ENCODE results near the gene TGFA. TPM values are rescaled to one million over a fixed set of nuclear protein-coding genes. Genes with fewer than 3 reads are reported as not detected.

TGFA gene
- total and polyA plus RNA-seq, 4 donors: 1.1 to 2.9 (median 1.7) TPM

DNA sequence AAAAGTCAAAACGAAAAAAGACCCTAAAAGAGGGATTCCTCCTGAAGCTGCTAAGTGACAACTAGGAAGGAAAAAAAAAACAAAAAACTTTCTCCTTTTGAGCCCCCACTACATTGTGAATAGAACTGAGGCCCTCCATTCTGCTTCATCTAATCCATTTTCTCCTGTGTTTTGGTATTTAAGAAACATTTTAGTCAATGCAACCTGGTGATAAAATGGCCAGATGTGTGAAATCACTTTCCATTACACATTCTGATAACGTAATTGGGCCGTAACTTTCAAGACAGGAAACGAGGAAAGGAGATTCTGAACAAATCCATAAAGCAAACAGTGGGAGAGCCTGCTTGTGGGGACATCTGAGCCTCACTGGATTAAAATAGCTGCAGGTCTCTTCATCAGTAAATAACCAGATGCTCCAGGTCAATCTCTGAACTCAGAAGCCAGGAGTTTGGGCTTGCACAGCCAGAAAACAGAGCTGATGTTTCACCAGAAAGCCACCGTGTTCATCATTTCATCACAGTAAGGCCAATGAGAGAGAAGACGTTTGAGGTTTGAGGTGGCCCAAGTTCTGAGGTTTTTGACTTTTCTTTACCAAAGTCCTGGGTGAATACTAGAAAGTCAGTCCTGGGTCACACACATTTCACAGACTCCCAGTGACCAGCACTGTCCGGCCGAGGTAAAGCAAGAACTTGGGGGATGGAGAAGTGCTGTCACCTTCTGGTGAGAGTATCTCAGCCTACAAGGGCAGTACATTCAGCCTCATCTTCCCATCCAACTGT, 47.8 kb downstream of the TGFA start:
- no peaks in the 10 kb centered on the region for H3K4me1 ChIP-seq (ENCODE audit: control insufficient read depth in 4 of 4, insufficient read depth in 4 of 4, low read length in 3 of 4)
- TF ChIP-seq FOXA2 (IDR thresholded peaks at IDR 0.05): no peak
- TF ChIP-seq YY1 (IDR thresholded peaks at IDR 0.05): no peak
- TF ChIP-seq FOXA1 (IDR thresholded peaks at IDR 0.05): no peak
- TF ChIP-seq, protein P1, sequence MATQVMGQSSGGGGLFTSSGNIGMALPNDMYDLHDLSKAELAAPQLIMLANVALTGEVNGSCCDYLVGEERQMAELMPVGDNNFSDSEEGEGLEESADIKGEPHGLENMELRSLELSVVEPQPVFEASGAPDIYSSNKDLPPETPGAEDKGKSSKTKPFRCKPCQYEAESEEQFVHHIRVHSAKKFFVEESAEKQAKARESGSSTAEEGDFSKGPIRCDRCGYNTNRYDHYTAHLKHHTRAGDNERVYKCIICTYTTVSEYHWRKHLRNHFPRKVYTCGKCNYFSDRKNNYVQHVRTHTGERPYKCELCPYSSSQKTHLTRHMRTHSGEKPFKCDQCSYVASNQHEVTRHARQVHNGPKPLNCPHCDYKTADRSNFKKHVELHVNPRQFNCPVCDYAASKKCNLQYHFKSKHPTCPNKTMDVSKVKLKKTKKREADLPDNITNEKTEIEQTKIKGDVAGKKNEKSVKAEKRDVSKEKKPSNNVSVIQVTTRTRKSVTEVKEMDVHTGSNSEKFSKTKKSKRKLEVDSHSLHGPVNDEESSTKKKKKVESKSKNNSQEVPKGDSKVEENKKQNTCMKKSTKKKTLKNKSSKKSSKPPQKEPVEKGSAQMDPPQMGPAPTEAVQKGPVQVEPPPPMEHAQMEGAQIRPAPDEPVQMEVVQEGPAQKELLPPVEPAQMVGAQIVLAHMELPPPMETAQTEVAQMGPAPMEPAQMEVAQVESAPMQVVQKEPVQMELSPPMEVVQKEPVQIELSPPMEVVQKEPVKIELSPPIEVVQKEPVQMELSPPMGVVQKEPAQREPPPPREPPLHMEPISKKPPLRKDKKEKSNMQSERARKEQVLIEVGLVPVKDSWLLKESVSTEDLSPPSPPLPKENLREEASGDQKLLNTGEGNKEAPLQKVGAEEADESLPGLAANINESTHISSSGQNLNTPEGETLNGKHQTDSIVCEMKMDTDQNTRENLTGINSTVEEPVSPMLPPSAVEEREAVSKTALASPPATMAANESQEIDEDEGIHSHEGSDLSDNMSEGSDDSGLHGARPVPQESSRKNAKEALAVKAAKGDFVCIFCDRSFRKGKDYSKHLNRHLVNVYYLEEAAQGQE (IDR thresholded peaks at IDR 0.05): no peak
- TF ChIP-seq, protein P2, sequence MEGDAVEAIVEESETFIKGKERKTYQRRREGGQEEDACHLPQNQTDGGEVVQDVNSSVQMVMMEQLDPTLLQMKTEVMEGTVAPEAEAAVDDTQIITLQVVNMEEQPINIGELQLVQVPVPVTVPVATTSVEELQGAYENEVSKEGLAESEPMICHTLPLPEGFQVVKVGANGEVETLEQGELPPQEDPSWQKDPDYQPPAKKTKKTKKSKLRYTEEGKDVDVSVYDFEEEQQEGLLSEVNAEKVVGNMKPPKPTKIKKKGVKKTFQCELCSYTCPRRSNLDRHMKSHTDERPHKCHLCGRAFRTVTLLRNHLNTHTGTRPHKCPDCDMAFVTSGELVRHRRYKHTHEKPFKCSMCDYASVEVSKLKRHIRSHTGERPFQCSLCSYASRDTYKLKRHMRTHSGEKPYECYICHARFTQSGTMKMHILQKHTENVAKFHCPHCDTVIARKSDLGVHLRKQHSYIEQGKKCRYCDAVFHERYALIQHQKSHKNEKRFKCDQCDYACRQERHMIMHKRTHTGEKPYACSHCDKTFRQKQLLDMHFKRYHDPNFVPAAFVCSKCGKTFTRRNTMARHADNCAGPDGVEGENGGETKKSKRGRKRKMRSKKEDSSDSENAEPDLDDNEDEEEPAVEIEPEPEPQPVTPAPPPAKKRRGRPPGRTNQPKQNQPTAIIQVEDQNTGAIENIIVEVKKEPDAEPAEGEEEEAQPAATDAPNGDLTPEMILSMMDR (IDR thresholded peaks at IDR 0.05; ENCODE audit: low read depth, low read length, missing input control): no peak
- TF ChIP-seq, protein P3, sequence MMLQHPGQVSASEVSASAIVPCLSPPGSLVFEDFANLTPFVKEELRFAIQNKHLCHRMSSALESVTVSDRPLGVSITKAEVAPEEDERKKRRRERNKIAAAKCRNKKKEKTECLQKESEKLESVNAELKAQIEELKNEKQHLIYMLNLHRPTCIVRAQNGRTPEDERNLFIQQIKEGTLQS (IDR thresholded peaks at IDR 0.05): no peak
- TF ChIP-seq JUND (IDR thresholded peaks at IDR 0.05): no peak
- no peak for TF ChIP-seq RAD21 (IDR thresholded peaks at IDR 0.05)
- TF ChIP-seq, protein P4, sequence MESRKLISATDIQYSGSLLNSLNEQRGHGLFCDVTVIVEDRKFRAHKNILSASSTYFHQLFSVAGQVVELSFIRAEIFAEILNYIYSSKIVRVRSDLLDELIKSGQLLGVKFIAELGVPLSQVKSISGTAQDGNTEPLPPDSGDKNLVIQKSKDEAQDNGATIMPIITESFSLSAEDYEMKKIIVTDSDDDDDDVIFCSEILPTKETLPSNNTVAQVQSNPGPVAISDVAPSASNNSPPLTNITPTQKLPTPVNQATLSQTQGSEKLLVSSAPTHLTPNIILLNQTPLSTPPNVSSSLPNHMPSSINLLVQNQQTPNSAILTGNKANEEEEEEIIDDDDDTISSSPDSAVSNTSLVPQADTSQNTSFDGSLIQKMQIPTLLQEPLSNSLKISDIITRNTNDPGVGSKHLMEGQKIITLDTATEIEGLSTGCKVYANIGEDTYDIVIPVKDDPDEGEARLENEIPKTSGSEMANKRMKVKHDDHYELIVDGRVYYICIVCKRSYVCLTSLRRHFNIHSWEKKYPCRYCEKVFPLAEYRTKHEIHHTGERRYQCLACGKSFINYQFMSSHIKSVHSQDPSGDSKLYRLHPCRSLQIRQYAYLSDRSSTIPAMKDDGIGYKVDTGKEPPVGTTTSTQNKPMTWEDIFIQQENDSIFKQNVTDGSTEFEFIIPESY (IDR thresholded peaks at IDR 0.05): no peak
- no peak for TF ChIP-seq TAF1 (conservative IDR thresholded peaks at IDR 0.05)
- no peak for TF ChIP-seq HNF4G (IDR thresholded peaks at IDR 0.05)
- no peak for TF ChIP-seq RXRA (IDR thresholded peaks at IDR 0.05)
- TF ChIP-seq, protein P5, sequence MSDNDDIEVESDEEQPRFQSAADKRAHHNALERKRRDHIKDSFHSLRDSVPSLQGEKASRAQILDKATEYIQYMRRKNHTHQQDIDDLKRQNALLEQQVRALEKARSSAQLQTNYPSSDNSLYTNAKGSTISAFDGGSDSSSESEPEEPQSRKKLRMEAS (IDR thresholded peaks at IDR 0.05): no peak
- no peak for TF ChIP-seq HNF4A (conservative IDR thresholded peaks at IDR 0.05)
- TF ChIP-seq EGR1 (IDR thresholded peaks at IDR 0.05; ENCODE audit: low read depth in 2 of 2): no peak
- TF ChIP-seq NR2F2 (IDR thresholded peaks at IDR 0.05): no peak
- no peak for TF ChIP-seq GABPA (IDR thresholded peaks at IDR 0.05 in 1 of 2, conservative IDR thresholded peaks at IDR 0.05 in 1 of 2)
- TF ChIP-seq SP1 (IDR thresholded peaks at IDR 0.05): no peak
- H3K9me3 ChIP-seq (ENCODE audit: control insufficient read depth in 4 of 4, low read length in 3 of 4): no peaks in the 10 kb centered on the region
- no peaks in the 10 kb centered on the region for H3K27me3 ChIP-seq (ENCODE audit: control insufficient read depth in 4 of 4, insufficient read depth in 4 of 4, low read length in 3 of 4)
- H3K36me3 ChIP-seq (ENCODE audit: control insufficient read depth in 4 of 4, insufficient read depth in 3 of 4, low read depth in 1 of 4, low read length in 3 of 4): no peaks in the 10 kb centered on the region
- no peak overlapping the region for H3K4me3 ChIP-seq (ENCODE audit: low read depth in 1 of 3, low read length in 3 of 3)
- H3K27ac ChIP-seq (ENCODE audit: low read depth in 1 of 2, low read length in 2 of 2): no peak overlapping the region
- no peak for DNase-seq (ENCODE audit: low spot score)
- 83% methylated on average over 8 of the region's 8 CpGs for WGBS
- H3K9ac ChIP-seq (ENCODE audit: low read depth in 1 of 2, low read length in 2 of 2): no peak overlapping the region

Data from liver (tissue), 9 donors.